HG03457 (cell line): ENCODE measurements around the gene ECM2.

ENCODE experiments used
- ATAC-seq: cut with Tn5 transposase; IDR thresholded peaks from one replicate; pipeline ENCODE4 v1.9.1; 2021; ENCODE audit warnings: moderate number of reproducible peaks; ENCODE audit not compliant: unreplicated experiment

ECM2 gene

GRCh38 chr9:92528522-92528849 lies 7.3 kb downstream of the ECM2 start:
- ATAC-seq = no peak

DNA sequence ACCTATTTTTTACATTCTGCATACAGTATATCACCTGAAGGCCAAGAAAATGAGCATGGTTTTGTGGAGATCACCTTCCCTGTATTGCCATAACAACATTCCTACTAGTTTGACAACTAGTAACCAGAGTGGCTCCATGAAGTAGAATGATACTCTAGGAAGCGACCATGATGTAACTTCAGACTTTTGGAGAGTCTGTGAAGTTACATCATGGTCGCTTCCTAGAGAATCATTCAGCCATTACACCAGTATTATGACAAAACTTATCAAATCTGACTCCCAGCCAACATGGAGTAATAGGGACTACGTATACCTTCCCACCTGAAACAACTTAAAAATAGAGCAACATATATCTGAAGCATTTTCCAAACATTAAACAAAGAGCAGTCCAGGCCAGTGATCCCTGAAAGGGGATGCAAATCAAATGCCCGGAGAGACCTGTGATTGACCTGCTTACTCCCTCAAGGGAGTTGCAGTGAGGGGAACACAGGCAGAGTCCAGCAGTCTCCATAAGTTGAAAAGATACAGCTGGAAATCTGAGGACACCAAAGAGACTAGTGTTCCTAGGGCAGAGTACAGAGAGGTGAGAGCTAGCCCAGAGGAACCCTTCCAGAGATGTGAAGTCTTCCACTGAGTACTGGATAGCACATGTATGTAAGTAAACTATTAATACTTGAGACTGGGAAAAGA lies 7.8 kb downstream of the ECM2 start:
- ATAC-seq = no peak

GRCh38 chr9:92527291-92527828 lies 8.4 kb downstream of the ECM2 start:
- no peak for ATAC-seq

DNA sequence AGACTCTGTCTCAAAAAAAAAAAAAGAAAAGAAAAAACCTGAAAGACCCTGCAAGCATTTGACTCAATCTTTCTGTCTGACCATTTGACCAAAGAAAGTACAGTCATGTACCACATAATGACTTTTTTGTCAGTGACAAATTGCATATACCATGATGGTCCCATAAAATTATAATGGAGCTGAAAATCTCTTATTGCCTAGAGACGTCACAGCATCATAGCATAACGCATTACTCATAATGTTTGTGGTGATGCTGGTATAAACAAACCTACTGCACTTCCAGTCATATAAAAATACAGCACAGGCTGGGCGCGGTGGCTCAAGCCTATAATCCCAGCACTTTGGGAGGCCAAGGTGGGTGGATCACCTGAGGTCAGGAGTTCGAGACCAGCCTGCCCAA lies 10.5 kb downstream of the ECM2 start:
- ATAC-seq = no peak

DNA sequence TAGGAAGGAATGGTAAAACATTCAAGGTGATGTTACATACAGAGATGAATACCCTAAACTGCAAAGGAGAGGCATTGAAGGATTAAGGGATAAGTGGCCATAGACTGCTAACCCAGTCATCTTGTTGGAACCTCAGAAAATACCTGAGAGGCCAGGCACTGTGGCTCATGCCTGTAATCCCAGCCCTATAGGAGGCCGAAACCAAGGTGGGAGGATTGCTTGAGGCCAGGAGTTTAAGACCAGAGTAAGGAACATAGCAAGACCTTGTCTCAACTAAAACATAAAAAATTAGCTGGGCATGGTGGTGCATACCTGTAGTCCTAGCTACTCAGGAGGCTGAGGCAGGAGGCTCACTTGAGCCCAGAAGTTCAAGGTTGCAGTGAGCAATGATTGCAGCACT lies 10.9 kb downstream of the ECM2 start:
- no peak for ATAC-seq

- ATAC-seq = no peak
These were observed 12.5 kb downstream of the ECM2 start for GRCh38 chr9:92522983-92523970.

DNA sequence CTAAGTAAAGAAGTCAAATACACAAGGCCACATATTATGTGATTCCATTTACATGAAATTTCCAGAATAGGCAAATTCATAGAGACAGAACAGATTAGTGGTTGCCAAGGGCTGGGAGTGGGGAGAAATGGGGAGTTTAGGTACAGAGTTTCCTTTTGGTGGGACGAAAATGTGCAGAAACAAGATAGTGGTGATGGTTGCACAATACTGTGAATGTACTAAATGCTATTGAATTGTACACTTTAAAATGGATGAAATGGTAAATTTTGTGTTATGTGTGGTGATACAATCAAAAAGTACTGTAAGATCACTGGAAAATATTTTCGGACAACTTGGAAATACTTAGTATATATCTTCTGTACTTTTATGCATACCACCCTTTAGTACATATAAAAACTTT lies 15.0 kb downstream of the ECM2 start:
- no peak for ATAC-seq

DNA sequence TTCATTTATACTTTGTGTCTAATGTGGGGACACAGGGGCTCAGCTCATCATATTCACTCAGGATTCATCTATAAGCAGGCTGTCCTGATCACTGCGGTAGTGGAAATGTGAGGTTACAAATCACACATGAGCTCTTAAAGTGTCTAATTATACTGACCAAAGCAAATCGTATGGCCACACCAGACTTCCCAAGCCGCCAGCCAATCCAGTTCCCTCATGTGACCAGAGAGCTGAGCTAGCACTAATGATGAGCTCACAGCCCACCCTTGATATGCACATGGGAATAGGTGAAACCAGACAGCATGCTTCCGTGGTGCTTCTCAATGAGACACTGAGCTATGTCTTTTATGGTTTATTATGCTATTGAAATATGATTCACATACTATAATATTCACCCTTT lies 17.6 kb downstream of the ECM2 start:
- no peak for ATAC-seq

- no peak for ATAC-seq
These were observed 18.7 kb downstream of the ECM2 start for GRCh38 chr9:92517046-92517445.

GRCh38 chr9:92516521-92516920 lies 19.3 kb downstream of the ECM2 start:
- ATAC-seq = no peak

DNA sequence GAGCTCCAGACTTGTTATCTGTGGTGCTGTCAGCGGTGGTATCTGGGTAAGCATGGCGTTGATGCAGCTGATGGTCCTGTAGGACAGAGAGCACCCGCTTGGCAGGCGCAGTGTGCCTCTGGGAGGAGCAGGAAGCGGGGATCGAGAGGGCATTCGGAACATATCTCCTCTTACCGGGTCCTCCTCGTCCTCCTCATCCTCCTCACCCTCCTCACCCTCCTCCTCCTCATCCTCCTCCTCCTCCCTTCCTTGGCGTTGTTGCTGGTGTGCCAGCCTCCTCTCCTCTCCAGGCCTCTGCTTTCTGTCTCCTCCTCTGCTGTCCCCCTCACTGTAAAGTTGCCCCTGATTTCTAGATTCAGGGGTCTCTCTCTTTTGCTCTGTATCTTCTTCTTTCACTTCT lies 21.2 kb downstream of the ECM2 start:
- ATAC-seq = no peak

- ATAC-seq = no peak
These were observed 22.4 kb downstream of the ECM2 start for GRCh38 chr9:92513349-92513748.

GRCh38 chr9:92512622-92513021 lies 23.2 kb downstream of the ECM2 start:
- ATAC-seq = no peak

DNA sequence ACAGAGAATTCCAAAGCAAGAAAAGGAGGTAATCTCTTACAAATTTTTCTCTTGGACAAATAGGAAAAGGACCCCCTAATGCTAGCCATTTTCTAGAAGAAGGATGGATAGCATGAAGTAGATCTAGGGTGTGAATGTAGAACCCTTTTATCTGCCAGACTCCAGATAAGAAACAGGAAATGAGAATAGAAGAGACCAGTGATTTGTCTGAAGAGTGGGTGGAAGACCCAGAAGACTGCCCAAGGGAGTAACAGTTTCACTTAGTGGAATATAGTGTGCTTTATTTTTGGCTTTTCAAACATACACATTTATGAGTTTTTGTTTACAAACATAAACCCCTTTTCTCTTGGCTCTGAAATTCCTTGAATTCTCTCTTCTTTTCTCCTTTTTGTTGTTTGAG lies 25.0 kb downstream of the ECM2 start:
- ATAC-seq = no peak

- no peak for ATAC-seq
These were observed 26.7 kb downstream of the ECM2 start for GRCh38 chr9:92509050-92509449.

GRCh38 chr9:92508018-92508820 lies 27.6 kb downstream of the ECM2 start:
- ATAC-seq = no peak

DNA sequence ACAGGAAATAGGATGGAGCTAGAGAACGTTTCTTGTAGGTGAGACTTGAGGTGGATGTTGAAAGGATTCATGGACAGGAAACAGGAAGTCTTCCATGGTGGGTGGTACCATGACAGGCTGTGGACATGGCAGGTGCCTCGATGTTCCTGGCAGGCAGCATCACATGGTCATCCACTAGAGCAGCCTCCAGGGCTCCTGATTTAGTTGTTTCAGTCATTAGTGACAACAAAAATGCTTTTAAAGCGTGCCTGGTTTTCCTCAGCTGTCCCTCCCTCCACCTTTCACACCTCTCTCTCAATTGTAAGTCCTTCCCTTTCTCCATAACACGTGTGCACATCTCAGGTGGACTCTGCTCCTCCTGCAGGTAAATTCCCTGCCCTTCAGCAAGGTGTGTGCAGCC lies 28.3 kb downstream of the ECM2 start:
- ATAC-seq = no peak

GRCh38 chr9:92507005-92507404 lies 28.8 kb downstream of the ECM2 start:
- ATAC-seq = no peak

DNA sequence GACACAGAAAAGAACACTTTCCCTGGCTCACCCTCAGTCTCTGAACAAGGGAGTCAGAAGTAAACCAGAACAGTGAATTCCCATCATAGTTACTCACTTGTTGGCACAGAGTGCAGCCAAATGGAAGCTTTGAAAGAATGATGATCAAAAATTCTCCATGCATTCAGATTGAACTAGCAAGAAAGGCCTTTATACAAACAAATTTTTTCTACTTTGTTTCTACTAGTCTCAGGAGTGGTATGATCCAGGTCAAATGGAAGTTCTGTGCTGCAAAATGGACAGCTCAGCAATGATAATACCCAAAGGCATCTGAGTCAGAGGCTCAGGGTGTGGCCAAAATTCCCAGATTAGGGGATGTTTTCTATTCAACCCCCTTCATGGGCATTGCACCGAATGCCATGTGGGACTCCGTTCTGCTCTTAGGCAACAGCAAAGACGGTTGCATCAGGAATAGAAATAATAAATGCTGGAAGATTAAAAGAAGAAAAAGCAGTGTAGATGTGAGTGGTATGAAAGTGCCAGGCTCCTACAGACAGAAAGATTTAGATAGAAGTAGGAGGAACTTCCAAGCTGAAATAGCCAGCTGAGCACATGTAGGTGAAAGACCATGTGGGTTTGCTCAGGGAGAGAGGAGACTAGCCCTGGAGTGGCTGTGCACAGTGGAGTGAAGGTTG lies 29.5 kb downstream of the ECM2 start:
- no peak for ATAC-seq

GRCh38 chr9:92504881-92505280 lies 30.9 kb downstream of the ECM2 start:
- ATAC-seq = no peak

DNA sequence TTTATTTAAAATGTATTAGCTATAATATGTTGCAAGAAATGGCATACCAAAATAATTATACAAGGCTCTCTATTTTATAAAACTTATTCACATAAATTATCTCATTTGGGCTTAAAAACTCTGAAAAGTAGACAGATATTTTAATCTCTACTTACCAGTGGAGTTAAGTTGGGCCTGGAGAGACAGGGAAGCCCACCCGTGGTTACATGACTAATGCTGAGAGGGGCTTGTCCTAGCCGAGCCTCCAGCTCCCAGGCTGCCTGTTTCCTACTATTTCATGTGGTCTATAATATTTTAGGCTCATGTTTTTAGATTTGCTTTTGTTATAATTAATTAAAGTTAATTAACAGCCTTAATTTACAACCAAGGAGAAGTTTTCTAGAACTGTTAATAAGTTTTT lies 32.6 kb downstream of the ECM2 start:
- no peak for ATAC-seq
